ENCODE results near the gene PTPRD. TPM values are rescaled to one million over a fixed set of nuclear protein-coding genes. Genes with fewer than 3 reads are reported as not detected.

The PTPRD gene
- total RNA-seq, 1 donor from 2014 or later, result 15.6 TPM

- Histone ChIP-seq H3K36me3 (no peaks in the 10 kb centered on the region), H3K4me3 (no peak overlapping the region), H3K27me3 (ENCODE audit: low read depth) (no peaks in the 10 kb centered on the region), H3K27ac (replicated peaks) (no peak overlapping the region), H3K4me1 (no peaks in the 10 kb centered on the region), H3K9me3 (replicated peaks) (peaks cover 33% of the 10 kb centered on the region)
- TF ChIP-seq, protein P1, sequence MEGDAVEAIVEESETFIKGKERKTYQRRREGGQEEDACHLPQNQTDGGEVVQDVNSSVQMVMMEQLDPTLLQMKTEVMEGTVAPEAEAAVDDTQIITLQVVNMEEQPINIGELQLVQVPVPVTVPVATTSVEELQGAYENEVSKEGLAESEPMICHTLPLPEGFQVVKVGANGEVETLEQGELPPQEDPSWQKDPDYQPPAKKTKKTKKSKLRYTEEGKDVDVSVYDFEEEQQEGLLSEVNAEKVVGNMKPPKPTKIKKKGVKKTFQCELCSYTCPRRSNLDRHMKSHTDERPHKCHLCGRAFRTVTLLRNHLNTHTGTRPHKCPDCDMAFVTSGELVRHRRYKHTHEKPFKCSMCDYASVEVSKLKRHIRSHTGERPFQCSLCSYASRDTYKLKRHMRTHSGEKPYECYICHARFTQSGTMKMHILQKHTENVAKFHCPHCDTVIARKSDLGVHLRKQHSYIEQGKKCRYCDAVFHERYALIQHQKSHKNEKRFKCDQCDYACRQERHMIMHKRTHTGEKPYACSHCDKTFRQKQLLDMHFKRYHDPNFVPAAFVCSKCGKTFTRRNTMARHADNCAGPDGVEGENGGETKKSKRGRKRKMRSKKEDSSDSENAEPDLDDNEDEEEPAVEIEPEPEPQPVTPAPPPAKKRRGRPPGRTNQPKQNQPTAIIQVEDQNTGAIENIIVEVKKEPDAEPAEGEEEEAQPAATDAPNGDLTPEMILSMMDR (IDR thresholded peaks at IDR 0.05; ENCODE audit: borderline replicate concordance), result no peak
- no peak for DNase-seq
- intact Hi-C loops (cut with micrococcal nuclease), result no loop called here
Observed at GRCh38 chr9:9499546-9499945, 1113.3 kb downstream of the PTPRD start.

- intact Hi-C loops (cut with micrococcal nuclease), result no loop called here
Observed at GRCh38 chr9:9498846-9499245, 1114.0 kb downstream of the PTPRD start.

DNA sequence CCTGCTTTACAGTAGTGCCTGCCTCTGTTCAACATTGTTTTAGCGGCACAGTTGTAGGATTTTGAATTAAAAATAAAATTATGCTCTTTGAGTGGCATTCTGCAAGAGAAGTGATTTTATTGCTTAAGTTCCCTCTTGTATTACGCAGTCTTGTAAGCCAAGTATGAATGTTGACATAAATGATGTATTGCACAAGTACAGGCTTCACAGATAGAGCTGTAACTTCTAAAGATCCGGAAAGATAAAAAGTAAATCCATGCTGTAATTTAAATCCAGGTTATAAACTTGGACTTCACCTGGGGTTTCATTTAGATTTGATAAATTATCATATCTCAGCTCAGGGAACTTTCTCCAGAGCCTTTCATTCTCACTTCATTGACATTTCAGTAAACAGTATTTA lies 1114.7 kb downstream of the PTPRD start:
- H3K36me3 ChIP-seq, result no peaks in the 10 kb centered on the region
- TF ChIP-seq, protein P1 (IDR thresholded peaks at IDR 0.05; ENCODE audit: borderline replicate concordance), result no peak
- DNase-seq, result no peak
- H3K9me3 ChIP-seq (replicated peaks), result peaks cover 38% of the 10 kb centered on the region
- H3K4me3 ChIP-seq, result no peak overlapping the region
- H3K27me3 ChIP-seq (ENCODE audit: low read depth), result no peaks in the 10 kb centered on the region
- intact Hi-C loops (cut with micrococcal nuclease), result no loop called here
- H3K4me1 ChIP-seq, result no peaks in the 10 kb centered on the region
- H3K27ac ChIP-seq (replicated peaks), result no peak overlapping the region

More at GRCh38 chr9:9498846-9499245, 1114.0 kb downstream of the PTPRD start:
- Histone ChIP-seq H3K4me3 (no peak overlapping the region), H3K27ac (replicated peaks) (no peak overlapping the region), H3K9me3 (replicated peaks) (peaks cover 33% of the 10 kb centered on the region), H3K27me3 (ENCODE audit: low read depth) (no peaks in the 10 kb centered on the region), H3K4me1 (no peaks in the 10 kb centered on the region), H3K36me3 (no peaks in the 10 kb centered on the region)
- no peak for DNase-seq
- TF ChIP-seq, protein P1 (IDR thresholded peaks at IDR 0.05; ENCODE audit: borderline replicate concordance), result no peak

DNA sequence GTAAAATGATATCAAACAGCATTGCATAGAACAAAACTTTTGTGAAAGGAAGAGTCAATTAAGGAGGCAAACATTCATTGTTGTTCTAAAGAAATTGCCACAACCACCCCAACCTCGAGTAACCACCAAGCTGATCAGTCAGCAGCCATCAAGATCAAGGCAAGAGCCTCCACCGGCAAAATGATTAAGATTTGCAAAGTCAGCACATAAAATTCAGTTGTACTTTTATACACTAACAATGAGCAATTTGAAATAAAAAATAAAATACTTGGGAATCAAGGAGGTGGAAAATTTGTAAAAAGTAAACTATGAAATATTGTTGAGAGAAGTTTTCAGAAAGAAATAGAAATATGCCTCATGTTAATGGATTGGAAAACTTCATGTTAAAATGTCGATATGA lies 1118.5 kb downstream of the PTPRD start:
- TF ChIP-seq, protein P1 (IDR thresholded peaks at IDR 0.05; ENCODE audit: borderline replicate concordance), result no peak
- H3K4me1 ChIP-seq, result no peaks in the 10 kb centered on the region
- no peak overlapping the region for H3K4me3 ChIP-seq
- DNase-seq, result no peak
- H3K27ac ChIP-seq (replicated peaks), result no peak overlapping the region
- H3K36me3 ChIP-seq, result no peaks in the 10 kb centered on the region
- intact Hi-C loops (cut with micrococcal nuclease), result no loop called here
- no peaks in the 10 kb centered on the region for H3K27me3 ChIP-seq (ENCODE audit: low read depth)
- peaks cover 51% of the 10 kb centered on the region for H3K9me3 ChIP-seq (replicated peaks)

- no peak overlapping the region for H3K4me3 ChIP-seq
- DNase-seq, result no peak
Observed at GRCh38 chr9:9492506-9492905, 1120.3 kb downstream of the PTPRD start.

More at GRCh38 chr9:9492506-9492905, 1120.3 kb downstream of the PTPRD start:
- no peaks in the 10 kb centered on the region for H3K36me3 ChIP-seq
- H3K27ac ChIP-seq (replicated peaks), result no peak overlapping the region
- no peaks in the 10 kb centered on the region for H3K4me1 ChIP-seq
- H3K9me3 ChIP-seq (replicated peaks), result peaks cover 51% of the 10 kb centered on the region
- H3K27me3 ChIP-seq (ENCODE audit: low read depth), result no peaks in the 10 kb centered on the region
- intact Hi-C loops (cut with micrococcal nuclease), result no loop called here
- TF ChIP-seq, protein P1 (IDR thresholded peaks at IDR 0.05; ENCODE audit: borderline replicate concordance), result no peak
